Activated CD8-positive, alpha-beta memory T cell treated with anti-CD3 and anti-CD28 coated beads, Interleukin-2, amount 10 ng/mL, durations not matched to agents 7 days and 5 days (primary cell): Measurements from ENCODE around the gene FPGS. TPM values are rescaled to one million over a fixed set of nuclear protein-coding genes. Genes with fewer than 3 reads are reported as not detected.

ENCODE experiments used
- ATAC-seq: fragments of 150-1000 bp; cut with Tn5 transposase; one replicate; pipeline ENCODE4 v1.10.0; 2021; ENCODE audit warnings: moderate library complexity
- CTCF ChIA-PET: fragments of 350-600 bp; sonication (Branson Sonifier 250); formaldehyde crosslinking; loops from one replicate; lab custom pipeline; 2021; ENCODE audit warnings: antibody characterized with exemption; lab: Charles Lee
- DNase-seq: peaks from one replicate; pipeline ENCODE4 v3.0.0-alpha.2; 2020
- H3K27ac Mint-ChIP-seq: one replicate; pipeline ENCODE4 v1.8.0; 2021; ENCODE audit warnings: mild to moderate bottlenecking, mixed read lengths
- H3K27me3 Mint-ChIP-seq: one replicate; pipeline ENCODE4 v1.8.0; 2021; ENCODE audit warnings: mixed read lengths
- H3K36me3 Mint-ChIP-seq: one replicate; pipeline ENCODE4 v1.8.0; 2021; ENCODE audit warnings: mild to moderate bottlenecking, mixed read lengths
- H3K4me1 Mint-ChIP-seq: one replicate; pipeline ENCODE4 v1.8.0; 2021; ENCODE audit warnings: mixed read lengths
- H3K4me3 Mint-ChIP-seq: one replicate; pipeline ENCODE4 v1.8.0; 2021; ENCODE audit warnings: mild to moderate bottlenecking, moderate library complexity, mixed read lengths
- H3K9me3 Mint-ChIP-seq: one replicate; pipeline ENCODE4 v1.8.0; 2022; ENCODE audit warnings: low read depth, mixed read lengths
- total RNA-seq, 2 experiments: library from RNA; stranded (reverse); gene quantifications; one replicate each; pipeline ENCODE4 v1.2.3, GENCODE V29; 2021

FPGS gene
- total RNA-seq, 2 experiments from 2014 or later, result 109 to 117 TPM

- ATAC-seq, result peak; percentile 45
- no peak for DNase-seq
- Mint-ChIP-seq H3K27me3 (no peaks in the 10 kb centered on the region), H3K27ac (peak overlapping the region; percentile 54), H3K4me1 (peaks cover 48% of the 10 kb centered on the region), H3K36me3 (peaks cover 57% of the 10 kb centered on the region), H3K9me3 (no peaks in the 10 kb centered on the region), H3K4me3 (no peak overlapping the region)
- CTCF ChIA-PET, result interaction anchor here (0.8 to 6.1 kb wide), 10 partner anchors 16 to 156 kb away, joined by 3 to 61 read pairs (median 3); partner anchors contain the start of genes CDK9 and TOR2A
Measured at GRCh38 chr9:127763918-127764384, 38.7 kb upstream of the FPGS start.

- CTCF ChIA-PET, result interaction anchor here (1.0 to 6.1 kb wide), 8 partner anchors 11 to 156 kb away, joined by 3 to 61 read pairs (median 10); partner anchors contain the start of genes CDK9 and TOR2A
- ATAC-seq (no peak), DNase-seq (no peak)
- H3K27me3 Mint-ChIP-seq, result no peaks in the 10 kb centered on the region
- H3K36me3 Mint-ChIP-seq, result peaks cover 57% of the 10 kb centered on the region
- no peak overlapping the region for H3K4me3 Mint-ChIP-seq
- H3K4me1 Mint-ChIP-seq, result peaks cover 62% of the 10 kb centered on the region
- H3K27ac Mint-ChIP-seq, result peak overlapping the region; percentile 37
- H3K9me3 Mint-ChIP-seq, result no peaks in the 10 kb centered on the region
Measured at GRCh38 chr9:127765418-127765817, 37.3 kb upstream of the FPGS start.

DNA sequence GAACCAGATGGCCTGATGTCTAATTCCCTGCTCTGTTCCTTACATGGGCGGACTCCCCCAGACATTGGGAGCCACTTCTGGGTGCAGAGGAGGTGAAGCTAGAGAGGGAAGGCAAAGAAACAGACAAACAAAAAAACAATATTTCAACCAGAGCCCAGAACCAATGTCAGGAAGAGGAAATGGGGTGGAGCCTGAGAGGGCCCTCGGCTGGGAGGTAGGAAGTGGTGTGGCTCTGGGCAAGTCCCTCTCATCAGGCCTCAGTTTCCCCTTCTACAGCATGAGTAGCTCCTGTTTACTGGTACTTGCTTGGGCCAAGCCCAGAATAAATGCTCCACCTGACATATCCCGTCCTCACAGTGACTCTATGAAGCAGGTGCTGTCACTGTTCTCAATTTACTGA lies 35.3 kb upstream of the FPGS start:
- H3K4me3 Mint-ChIP-seq, result peak overlapping the region; percentile 38
- H3K4me1 Mint-ChIP-seq, result peaks cover 79% of the 10 kb centered on the region
- DNase-seq, result no peak
- peaks cover 58% of the 10 kb centered on the region for H3K36me3 Mint-ChIP-seq
- peak overlapping the region; percentile 89 for H3K27ac Mint-ChIP-seq
- H3K27me3 Mint-ChIP-seq, result no peaks in the 10 kb centered on the region
- ATAC-seq, result no peak
- H3K9me3 Mint-ChIP-seq, result no peaks in the 10 kb centered on the region
- CTCF ChIA-PET, result interaction anchor here (1.1 to 6.1 kb wide), 10 partner anchors 9 to 154 kb away, joined by 3 to 61 read pairs (median 6); partner anchors contain the start of genes CDK9, SH2D3C and TOR2A

GRCh38 chr9:127767909-127768331 lies 34.8 kb upstream of the FPGS start:
- Mint-ChIP-seq H3K4me1 (peaks cover 83% of the 10 kb centered on the region), H3K27ac (peak overlapping the region; percentile 89), H3K4me3 (no peak overlapping the region), H3K27me3 (no peaks in the 10 kb centered on the region), H3K9me3 (no peaks in the 10 kb centered on the region), H3K36me3 (peaks cover 57% of the 10 kb centered on the region)
- CTCF ChIA-PET, result interaction anchor here (1.1 to 6.1 kb wide), 9 partner anchors 8 to 153 kb away, joined by 3 to 61 read pairs (median 7); partner anchors contain the start of genes CDK9, SH2D3C and TOR2A
- DNase-seq, result no peak
- no peak for ATAC-seq

GRCh38 chr9:127768698-127769097 lies 34.0 kb upstream of the FPGS start:
- H3K4me1 Mint-ChIP-seq, result peaks cover 82% of the 10 kb centered on the region
- H3K27ac Mint-ChIP-seq, result peak overlapping the region; percentile 89
- H3K27me3 Mint-ChIP-seq, result no peaks in the 10 kb centered on the region
- DNase-seq (no peak), ATAC-seq (no peak)
- CTCF ChIA-PET, result interaction anchor here (2.5 to 6.1 kb wide), 7 partner anchors 11 to 153 kb away, joined by 5 to 61 read pairs (median 23); partner anchors contain the start of genes CDK9 and TOR2A
- no peaks in the 10 kb centered on the region for H3K9me3 Mint-ChIP-seq
- H3K4me3 Mint-ChIP-seq, result peak overlapping the region; percentile 45
- peaks cover 56% of the 10 kb centered on the region for H3K36me3 Mint-ChIP-seq

DNA sequence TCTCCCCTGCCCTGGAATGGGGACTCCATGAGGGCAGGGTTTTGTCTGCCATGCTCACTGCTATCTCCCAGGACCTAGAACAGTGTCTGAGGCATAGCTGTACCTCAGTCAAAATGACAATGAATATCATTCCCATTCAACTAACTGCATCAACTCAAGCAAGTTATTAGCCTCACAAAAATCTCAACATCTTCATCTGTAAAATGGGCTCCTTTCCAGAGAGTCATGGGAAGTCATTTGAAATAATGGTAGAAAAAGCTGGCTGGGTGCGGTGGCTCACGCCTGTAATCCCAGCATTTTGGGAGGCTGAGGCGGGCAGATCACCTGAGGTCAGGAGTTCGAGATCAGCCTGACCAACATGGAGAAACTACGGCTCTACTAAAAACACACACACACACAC lies 33.6 kb upstream of the FPGS start:
- peak overlapping the region; percentile 45 for H3K4me3 Mint-ChIP-seq
- DNase-seq (no peak), ATAC-seq (no peak)
- H3K9me3 Mint-ChIP-seq, result no peaks in the 10 kb centered on the region
- no peaks in the 10 kb centered on the region for H3K27me3 Mint-ChIP-seq
- H3K36me3 Mint-ChIP-seq, result peaks cover 59% of the 10 kb centered on the region
- peaks cover 82% of the 10 kb centered on the region for H3K4me1 Mint-ChIP-seq
- CTCF ChIA-PET, result interaction anchor here (1.8 to 5.9 kb wide), 7 partner anchors 11 to 152 kb away, joined by 5 to 50 read pairs (median 20); partner anchors contain the start of genes CDK9 and TOR2A
- peak overlapping the region; percentile 89 for H3K27ac Mint-ChIP-seq

GRCh38 chr9:127769929-127770582 lies 32.6 kb upstream of the FPGS start:
- no peak for ATAC-seq
- DNase-seq, result no peak
- CTCF ChIA-PET, result interaction anchor here (0.6 to 5.9 kb wide), 9 partner anchors 8 to 151 kb away, joined by 3 to 50 read pairs (median 14); partner anchors contain the start of genes CDK9 and TOR2A
- H3K4me3 Mint-ChIP-seq, result peak overlapping the region; percentile 85
- no peaks in the 10 kb centered on the region for H3K9me3 Mint-ChIP-seq
- peak overlapping the region; percentile 88 for H3K27ac Mint-ChIP-seq
- no peaks in the 10 kb centered on the region for H3K27me3 Mint-ChIP-seq
- peaks cover 59% of the 10 kb centered on the region for H3K36me3 Mint-ChIP-seq
- H3K4me1 Mint-ChIP-seq, result peaks cover 82% of the 10 kb centered on the region

- peak overlapping the region; percentile 88 for H3K27ac Mint-ChIP-seq
- H3K36me3 Mint-ChIP-seq, result peaks cover 55% of the 10 kb centered on the region
- CTCF ChIA-PET, result interaction anchor here (0.7 to 5.9 kb wide), 13 partner anchors 8 to 245 kb away, joined by 3 to 50 read pairs (median 4); partner anchors contain the start of genes CDK9 and TOR2A
- ATAC-seq, result no peak
- peak overlapping the region; percentile 85 for H3K4me3 Mint-ChIP-seq
- no peak for DNase-seq
- H3K27me3 Mint-ChIP-seq, result no peaks in the 10 kb centered on the region
- H3K9me3 Mint-ChIP-seq, result no peaks in the 10 kb centered on the region
- H3K4me1 Mint-ChIP-seq, result peaks cover 80% of the 10 kb centered on the region
Measured at GRCh38 chr9:127770583-127770904, 32.1 kb upstream of the FPGS start.

DNA sequence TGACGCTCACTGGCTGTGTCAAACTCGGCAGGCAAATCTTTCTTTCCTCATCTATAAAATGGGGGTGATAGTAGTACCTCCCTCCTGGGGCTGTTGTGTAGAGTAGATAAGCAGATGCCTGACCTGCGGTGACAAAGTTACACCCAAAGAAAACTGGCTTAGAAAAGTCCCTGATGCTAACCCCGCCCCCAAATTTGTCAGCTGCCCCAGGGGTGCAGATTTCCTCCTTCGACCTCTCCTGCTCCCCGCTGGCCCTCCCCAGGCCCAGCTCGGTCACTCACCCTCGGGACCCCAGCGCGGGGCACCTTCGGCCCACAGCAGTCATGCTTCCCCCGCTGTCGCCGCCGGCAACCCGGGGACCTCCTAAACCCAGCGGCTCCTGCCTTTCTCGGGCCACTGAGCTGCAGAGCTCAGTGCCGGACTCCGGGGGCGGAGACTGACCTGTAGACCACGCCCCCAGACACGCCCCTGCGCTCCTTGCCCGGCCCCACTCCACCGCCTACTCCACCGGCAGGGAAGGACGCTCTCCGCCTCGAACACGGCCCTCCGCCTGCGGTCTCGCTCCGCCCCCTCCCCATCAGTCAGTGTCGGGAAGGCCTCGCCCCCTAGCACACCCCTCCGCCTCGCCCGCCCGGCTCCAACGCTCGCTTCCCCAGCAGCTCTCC lies 31.6 kb upstream of the FPGS start:
- H3K4me3 Mint-ChIP-seq, result peak overlapping the region; percentile 85
- ATAC-seq (peak; percentile 91), DNase-seq (peak; percentile 98)
- H3K27ac Mint-ChIP-seq, result peak overlapping the region; percentile 88
- H3K4me1 Mint-ChIP-seq, result peaks cover 79% of the 10 kb centered on the region
- CTCF ChIA-PET, result interaction anchor here (0.7 to 5.9 kb wide), 16 partner anchors 9 to 347 kb away, joined by 3 to 50 read pairs (median 4); partner anchors contain the start of genes CDK9, PTRH1 and TOR2A
- H3K36me3 Mint-ChIP-seq, result peaks cover 52% of the 10 kb centered on the region
- H3K27me3 Mint-ChIP-seq, result no peaks in the 10 kb centered on the region
- H3K9me3 Mint-ChIP-seq, result no peaks in the 10 kb centered on the region

- ATAC-seq, result no peak
- H3K9me3 Mint-ChIP-seq, result no peaks in the 10 kb centered on the region
- H3K4me1 Mint-ChIP-seq, result peaks cover 76% of the 10 kb centered on the region
- H3K36me3 Mint-ChIP-seq, result peaks cover 52% of the 10 kb centered on the region
- CTCF ChIA-PET, result interaction anchor here (0.7 to 5.7 kb wide), 12 partner anchors 8 to 346 kb away, joined by 3 to 50 read pairs (median 5); partner anchors contain the start of genes CDK9, PTRH1 and TOR2A
- H3K4me3 Mint-ChIP-seq, result peak overlapping the region; percentile 85
- DNase-seq, result no peak
- H3K27me3 Mint-ChIP-seq, result no peaks in the 10 kb centered on the region
- peak overlapping the region; percentile 88 for H3K27ac Mint-ChIP-seq
Measured at GRCh38 chr9:127771570-127772189, 31.0 kb upstream of the FPGS start.

DNA sequence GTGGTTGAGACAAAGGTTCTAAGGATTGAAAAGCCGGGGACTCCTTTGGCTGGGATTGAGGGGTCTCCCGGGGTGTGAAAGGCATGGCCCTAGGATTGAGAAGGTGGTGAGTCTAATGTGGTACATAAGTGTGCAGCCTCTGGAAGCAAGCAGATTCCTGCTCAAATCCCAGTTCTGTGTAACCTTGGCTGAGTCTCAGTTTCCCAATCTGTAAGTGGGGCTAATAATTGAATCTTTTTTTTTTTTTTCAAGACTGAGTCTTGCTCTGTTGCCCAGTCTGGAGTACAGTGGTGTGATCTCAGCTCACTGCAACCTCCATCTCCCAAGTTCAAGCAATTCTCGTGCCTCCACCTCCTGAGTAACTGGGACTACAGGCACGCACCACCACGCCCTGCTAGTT lies 30.1 kb upstream of the FPGS start:
- Mint-ChIP-seq H3K4me3 (no peak overlapping the region), H3K27ac (peak overlapping the region; percentile 5), H3K4me1 (peaks cover 66% of the 10 kb centered on the region), H3K27me3 (no peaks in the 10 kb centered on the region), H3K9me3 (no peaks in the 10 kb centered on the region), H3K36me3 (peaks cover 51% of the 10 kb centered on the region)
- no peak for ATAC-seq
- CTCF ChIA-PET, result interaction anchor here (1.3 to 4.9 kb wide), 5 partner anchors 11 to 345 kb away, joined by 6 to 50 read pairs (median 9); partner anchors contain the start of gene CDK9
- no peak for DNase-seq

DNA sequence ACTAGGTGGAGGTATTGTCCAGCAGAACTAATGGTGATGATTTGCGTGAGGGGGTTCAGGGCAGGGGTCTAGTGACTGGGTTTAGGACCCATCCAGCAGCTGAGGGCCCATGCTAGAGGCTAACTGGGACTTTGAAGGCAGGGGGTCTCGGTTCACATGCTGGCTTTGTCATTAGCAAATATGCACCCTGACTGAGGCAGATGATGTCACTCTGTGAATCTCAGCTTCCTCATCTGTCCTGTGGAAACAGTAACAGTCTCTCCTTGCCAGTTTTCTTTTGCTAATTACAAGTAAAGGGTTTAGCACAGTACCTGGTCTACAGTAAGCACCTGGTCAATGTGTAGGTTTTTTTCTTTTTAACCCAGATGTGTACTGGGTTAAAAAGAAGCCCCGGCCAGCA lies 29.4 kb upstream of the FPGS start:
- Mint-ChIP-seq H3K4me1 (peaks cover 60% of the 10 kb centered on the region), H3K9me3 (no peaks in the 10 kb centered on the region), H3K27ac (peak overlapping the region; percentile 19), H3K4me3 (no peak overlapping the region), H3K36me3 (peaks cover 52% of the 10 kb centered on the region), H3K27me3 (no peaks in the 10 kb centered on the region)
- DNase-seq (no peak), ATAC-seq (no peak)
- CTCF ChIA-PET, result interaction anchor here (1.3 to 4.9 kb wide), 4 partner anchors 10 to 148 kb away, joined by 3 to 50 read pairs (median 8); partner anchors contain the start of genes CDK9 and TOR2A
